Dedifferentiated amniotic fluid mesenchymal stem cell (primary cell): ENCODE measurements around the gene MTOR.
A peak's percentile ranks its signal among the peaks of the same experiment; 100 is the strongest.

ENCODE experiments used
- DNase-seq: peaks from one replicate; pipeline ENCODE4 v3.0.0-alpha.2; 2016; ENCODE audit errors: extremely low spot score

The MTOR gene

DNA sequence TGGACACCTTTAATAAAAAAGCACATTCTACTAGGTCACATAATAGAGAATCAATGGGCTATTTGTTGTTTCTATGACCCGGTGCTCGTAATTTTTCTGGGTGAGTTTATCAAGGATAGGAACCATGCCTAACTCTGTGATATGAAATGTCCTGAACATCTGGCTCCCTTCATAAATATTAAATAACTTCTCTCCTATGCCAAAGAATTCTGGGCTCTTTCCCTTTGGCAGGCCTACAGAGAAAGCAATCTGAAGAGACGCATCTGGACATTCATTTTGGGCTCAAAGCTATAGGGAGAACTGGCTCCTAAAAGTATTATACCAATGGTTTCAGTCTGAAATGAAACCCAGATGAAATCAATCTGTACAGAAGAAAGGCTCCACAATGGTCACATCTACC, 112.0 kb downstream of the MTOR start:
- no peak for DNase-seq

- DNase-seq = peak; percentile 28
These were observed 115.1 kb downstream of the MTOR start for GRCh38 chr1:11147197-11147770.

DNA sequence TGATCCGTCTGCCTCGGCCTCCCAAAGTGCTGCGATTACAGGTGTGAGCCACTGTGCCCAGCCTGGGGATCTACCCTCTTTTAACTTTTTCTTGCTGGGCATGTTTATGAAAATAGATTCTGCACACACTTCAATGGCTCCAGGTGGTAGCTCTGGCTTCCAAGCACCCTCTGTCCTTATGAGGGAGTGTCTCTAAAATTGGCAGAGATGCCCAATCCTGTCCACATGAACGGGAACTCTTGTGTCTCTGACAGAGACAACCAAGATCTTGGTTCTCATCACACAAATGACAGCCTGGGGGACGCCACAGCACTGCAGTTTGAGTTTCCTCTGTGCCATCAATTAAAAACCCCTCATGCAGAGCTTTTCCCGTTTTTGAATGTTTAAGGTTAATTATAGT, 116.6 kb downstream of the MTOR start:
- no peak for DNase-seq

DNA sequence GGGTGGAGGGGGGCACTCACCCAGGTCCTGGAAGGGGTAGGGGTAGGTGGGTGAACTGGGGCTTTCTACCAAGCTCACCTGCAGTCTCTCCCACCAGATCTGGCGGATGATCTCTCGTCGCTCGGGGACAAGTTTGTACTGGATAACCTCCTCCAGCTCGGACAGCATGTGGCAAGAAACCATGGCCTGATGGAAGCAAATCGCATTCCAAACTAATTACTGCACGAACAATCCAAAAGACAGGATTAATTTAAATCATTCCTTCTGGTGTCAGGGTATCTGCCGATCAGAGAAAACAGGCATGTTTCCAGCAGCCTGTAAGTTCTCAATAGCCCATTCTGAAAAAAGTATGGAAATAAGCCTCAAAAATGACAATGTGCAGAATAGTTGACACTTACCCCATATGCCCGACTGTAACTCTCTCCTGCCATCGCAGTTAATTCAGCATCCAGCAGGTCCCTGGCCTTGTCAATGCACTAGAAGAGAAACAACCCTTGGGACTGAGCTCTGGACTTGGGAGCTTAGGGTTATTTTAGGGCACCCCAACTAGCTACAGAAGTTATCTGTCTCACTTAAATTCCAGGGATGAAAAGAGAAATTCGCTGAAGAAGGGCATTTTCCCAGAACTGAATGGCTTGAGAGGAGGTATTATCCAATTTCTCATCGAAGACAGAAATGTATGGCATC, 117.6 kb downstream of the MTOR start:
- DNase-seq = no peak

DNA sequence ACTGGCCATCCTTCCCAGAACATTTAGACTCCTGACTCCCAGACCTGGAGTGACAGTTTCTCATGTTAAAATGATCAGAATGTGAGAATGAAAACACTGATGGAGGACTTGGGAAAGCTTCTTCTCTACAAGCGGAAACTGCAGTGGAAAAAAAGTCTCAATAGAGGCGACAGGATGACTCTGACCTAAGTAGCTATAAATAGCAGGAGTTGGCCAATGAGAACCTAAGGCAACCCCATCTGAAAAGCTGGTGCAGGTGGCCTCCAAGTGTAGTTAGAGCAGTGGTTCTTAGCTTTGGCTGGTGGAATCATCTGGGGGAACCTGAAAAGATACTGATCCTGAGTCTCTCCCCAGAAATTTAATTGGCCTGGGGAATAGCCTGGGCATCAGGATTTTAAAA, 118.4 kb downstream of the MTOR start:
- no peak for DNase-seq

- no peak for DNase-seq
These were observed 119.0 kb downstream of the MTOR start for GRCh38 chr1:11143401-11143800.

DNA sequence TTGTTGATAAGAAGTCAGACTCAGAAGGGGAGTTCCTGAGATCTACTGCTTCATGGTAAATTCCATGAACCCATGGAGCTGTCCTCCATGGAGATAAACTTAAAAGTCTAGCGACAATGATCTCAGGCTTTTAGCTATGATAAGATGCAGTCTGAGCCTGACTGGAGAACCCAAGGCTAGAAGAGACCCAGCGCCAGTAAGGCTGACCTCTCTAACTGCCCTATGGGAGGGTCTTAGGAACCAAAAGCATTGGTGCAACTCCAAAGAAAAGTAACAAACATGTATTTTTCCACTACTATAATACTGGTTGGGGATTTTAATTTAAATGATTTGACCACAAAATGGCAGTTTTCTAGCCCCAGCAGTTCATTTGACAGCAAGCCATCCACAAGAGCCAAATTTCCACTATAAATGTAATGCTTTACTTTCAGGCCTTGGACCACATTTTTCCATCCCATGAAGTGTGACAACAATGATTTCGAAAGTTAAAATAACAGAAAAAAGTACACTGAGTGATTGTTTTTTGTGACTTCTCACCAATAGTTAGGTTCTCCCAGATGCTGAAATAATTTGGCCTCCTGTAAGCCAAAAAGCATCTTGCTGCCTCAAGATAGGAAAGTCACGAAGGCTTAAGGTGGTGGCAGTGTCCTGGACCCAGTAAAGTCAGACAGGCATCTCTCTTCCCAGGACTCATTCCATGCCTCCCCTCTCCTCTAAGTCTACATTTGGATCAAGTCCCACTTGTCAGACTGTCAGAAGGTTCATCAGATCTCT, 119.5 kb downstream of the MTOR start:
- no peak for DNase-seq

DNA sequence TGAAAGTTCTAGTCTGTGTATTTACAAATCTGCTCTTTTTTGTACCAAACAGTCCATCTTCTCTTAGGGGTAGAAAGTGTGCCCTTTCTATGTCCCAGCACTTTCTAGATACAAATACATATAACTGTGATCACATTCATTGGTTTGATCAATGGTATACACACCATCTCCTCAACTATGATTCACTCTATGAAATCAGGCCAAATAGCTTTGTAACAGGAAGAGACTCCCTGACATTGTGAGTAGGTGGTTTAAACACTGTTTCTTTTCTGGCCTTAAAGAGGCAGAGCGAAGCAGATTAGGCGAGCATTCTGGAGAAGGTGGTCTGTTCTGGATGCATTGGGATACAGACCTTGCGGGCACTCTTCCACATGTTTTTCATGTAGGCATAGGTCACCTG, 123.4 kb downstream of the MTOR start:
- no peak for DNase-seq

- no peak for DNase-seq
These were observed 124.3 kb downstream of the MTOR start for GRCh38 chr1:11138029-11138428.

DNA sequence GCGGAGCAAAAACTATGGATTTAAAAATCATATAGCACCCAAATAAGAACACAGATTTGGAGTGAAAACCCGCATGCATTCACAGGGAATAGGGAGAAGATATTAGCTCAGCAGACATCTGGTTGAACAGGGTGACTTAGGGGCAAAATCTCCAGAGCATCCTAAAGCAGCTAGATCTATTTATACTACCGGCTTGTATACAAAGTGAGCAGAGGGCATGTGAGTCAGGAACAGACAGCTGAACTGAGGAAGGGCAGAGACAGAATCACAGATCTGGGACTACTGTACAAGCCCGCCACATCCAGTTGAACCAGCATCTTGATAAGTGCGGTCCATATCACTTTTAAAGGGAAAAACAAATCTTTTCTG, 127.5 kb downstream of the MTOR start:
- DNase-seq = no peak

DNA sequence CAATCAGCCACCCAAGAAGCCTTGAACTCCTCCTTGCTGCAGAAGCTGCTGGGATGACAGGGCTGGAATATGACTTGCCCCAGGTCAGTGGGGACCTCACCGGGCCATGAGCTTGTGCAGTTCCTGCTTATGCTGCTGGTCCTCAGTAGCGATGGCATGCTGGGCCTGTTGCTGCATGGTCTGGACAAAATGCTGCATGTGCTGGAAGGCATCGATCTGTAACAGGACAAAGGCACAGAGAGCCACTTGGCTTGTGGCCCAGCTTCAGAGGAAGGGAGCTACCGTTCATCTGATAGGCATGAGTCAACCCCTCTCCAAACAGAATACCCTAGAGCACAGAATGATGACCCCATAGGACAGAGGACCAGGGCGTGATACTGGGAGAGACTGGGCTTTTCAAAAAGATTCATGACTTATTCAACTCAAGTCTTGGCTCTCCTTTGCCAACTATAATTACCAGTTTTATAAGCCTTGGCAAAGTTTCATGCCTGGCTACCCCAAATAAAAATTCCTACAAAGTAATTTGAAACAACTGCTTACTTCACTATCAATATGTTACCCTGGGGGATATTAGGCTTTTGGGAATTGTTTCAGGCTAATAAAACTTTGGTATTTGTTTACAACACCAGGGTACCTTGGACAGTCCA, 128.0 kb downstream of the MTOR start:
- no peak for DNase-seq

DNA sequence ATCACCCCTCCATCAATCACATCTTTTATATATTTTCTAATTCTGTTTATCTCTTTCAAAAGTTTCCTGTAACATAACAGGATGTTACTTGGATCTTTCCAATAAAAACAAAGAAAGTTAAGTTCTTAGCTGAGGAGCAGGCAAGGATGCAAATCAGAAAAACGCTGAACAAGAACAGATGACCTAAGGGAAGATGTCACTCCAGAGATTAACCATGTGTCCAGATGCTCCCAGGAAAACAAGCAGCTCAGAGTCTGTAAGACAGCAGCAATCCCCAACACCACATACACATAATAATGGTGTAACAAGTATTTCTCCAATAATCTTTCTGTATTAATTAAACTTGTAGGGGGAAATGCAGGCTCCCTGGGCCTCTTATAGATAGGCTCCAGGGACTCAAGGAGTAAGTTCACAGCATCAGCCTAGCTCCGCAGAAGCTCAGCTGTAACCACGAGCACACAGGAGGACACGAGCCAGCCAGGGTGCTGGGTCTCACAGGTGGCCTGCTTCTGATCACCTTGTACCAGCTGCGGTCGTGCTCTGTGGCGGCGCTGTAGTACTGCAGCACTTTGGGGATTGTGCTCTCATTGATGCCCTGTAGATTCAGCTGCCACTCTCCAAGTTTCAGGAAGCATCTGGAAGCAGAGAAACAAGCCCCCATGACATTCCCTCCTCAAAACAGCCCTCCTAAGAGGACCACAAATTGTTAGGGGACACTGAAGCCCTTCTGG, 129.6 kb downstream of the MTOR start:
- no peak for DNase-seq

GRCh38 chr1:11131816-11132215, 130.5 kb downstream of the MTOR start:
- DNase-seq = no peak

- no peak for DNase-seq
These were observed 131.9 kb downstream of the MTOR start for GRCh38 chr1:11130406-11130805.

DNA sequence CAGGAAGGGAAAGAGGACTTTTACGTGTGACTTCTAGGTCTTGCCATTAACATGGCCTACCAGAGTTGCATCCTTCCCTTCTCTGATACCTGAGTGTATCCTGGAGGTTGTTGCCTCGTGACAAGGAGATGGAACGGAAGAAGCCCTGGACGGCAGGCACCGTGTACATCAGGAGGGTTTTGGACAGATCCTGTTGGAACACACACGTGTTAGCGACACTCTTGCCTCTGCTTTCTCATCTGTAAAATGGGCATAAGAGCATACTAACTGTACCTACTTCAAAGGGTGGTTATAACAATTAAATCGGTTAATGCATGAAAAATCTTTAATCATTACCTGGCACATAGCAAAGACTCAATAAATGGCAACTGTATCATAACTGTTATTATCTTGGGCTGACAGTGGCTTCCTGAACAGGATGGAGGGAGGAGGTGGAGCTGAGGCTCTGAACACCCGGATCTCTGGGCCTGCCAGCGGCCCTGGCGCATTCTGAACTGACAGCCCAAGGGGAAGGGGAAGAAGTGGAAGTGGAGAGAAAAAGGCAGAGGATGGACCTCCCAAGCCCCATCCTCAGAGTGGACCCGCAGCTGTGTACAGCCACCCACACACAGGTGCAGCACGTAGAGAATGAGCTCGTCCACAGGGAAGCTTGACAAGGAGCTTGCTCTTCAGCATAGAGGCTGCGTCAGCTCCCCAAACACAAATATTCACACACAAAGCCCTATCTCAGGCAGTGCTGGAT, 132.5 kb downstream of the MTOR start:
- DNase-seq = no peak

GRCh38 chr1:11126569-11126968, 135.8 kb downstream of the MTOR start:
- no peak for DNase-seq

GRCh38 chr1:11125931-11126330, 136.4 kb downstream of the MTOR start:
- no peak for DNase-seq

GRCh38 chr1:11124965-11125364, 137.4 kb downstream of the MTOR start:
- no peak for DNase-seq

GRCh38 chr1:11116318-11116717, 146.0 kb downstream of the MTOR start:
- DNase-seq = no peak

DNA sequence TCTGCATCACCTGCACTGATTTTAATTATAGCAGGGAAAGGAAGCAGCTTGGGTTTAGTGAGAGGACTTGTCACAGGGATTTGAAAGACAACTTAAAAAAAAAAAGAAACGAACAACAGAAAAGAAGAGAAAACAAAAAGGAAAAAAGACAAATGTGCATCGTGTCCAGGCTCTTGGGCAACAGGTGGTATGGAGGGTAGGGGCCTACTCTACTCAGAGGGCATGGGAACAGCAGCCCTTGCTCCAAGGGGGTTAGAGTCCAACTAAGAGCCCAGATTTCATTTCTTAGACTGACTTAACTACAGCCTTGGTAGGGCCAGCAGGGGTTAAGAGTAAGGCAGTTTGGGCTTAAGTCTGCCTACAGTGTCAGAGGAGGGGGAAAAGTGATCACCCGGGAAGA, 147.4 kb downstream of the MTOR start:
- DNase-seq = no peak

DNA sequence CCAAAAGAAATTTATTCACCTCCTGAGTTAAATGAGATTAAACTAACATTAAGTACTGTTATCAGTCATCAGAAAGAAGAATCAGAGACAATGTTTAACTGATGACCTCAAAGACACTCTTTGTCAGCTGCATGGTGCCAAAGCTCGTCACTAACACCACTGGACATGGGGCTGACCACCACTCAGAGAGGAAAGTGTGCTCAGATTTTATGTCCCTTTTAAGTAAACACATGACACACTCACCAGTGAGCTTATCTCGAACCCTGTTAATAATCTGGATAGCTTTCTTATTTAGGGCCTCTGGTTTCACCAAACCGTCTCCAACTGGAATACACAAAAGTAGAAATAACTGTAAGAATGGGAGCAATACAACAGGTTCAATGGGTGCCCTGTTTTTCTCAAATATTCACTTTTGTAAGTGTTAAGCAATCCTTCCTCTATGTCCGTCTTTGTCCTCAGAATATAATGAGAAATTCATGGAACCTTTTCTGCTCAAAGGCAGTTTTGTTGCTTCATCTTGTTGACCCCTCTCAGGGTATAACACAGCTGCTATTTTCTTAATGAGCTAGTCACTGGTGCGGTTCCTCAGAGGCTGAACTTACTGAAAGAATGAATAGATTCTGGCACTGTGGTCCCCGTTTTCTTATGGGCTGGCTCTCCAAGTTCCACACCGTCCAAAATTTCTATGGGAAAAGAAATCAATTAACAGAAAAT, 153.1 kb downstream of the MTOR start:
- DNase-seq = no peak
